Activated CD8-positive, alpha-beta memory T cell treated with anti-CD3 and anti-CD28 coated beads, Interleukin-2, amount 50 U/mL, for 4 hours (primary cell): Measurements from ENCODE around the gene RHOF.
"Not testable (repeated sequence)": the region's sequence is repeated elsewhere in the genome, so short reads cannot be mapped to it uniquely, and the experiment has no call there.

Source experiments
- DNase-seq: peaks from one replicate; pipeline ENCODE4 v3.0.0-alpha.2; 2020

Gene RHOF

GRCh38 chr12:121790785-121791184 lies 2.7 kb downstream of the RHOF start:
- not testable (repeated sequence) for DNase-seq

GRCh38 chr12:121789800-121790728 lies 3.4 kb downstream of the RHOF start:
- peak; percentile 94 for DNase-seq

GRCh38 chr12:121789233-121789781 lies 4.2 kb downstream of the RHOF start:
- DNase-seq = peak; percentile 45

- DNase-seq = no peak
These were observed 5.2 kb downstream of the RHOF start for GRCh38 chr12:121788176-121788818.

GRCh38 chr12:121787063-121788025 lies 6.1 kb downstream of the RHOF start:
- DNase-seq = no peak

GRCh38 chr12:121786440-121786825 lies 7.1 kb downstream of the RHOF start:
- DNase-seq = peak; percentile 53

- no peak for DNase-seq
These were observed 9.0 kb downstream of the RHOF start for GRCh38 chr12:121784460-121784859.

- no peak for DNase-seq
These were observed 9.7 kb downstream of the RHOF start for GRCh38 chr12:121783766-121784165.

- peak; percentile 63 for DNase-seq
These were observed 11.2 kb downstream of the RHOF start for GRCh38 chr12:121781998-121782979.

GRCh38 chr12:121781484-121781997 lies 11.9 kb downstream of the RHOF start:
- no peak for DNase-seq

- DNase-seq = no peak
These were observed 13.1 kb downstream of the RHOF start for GRCh38 chr12:121780429-121780828.

- DNase-seq = no peak
These were observed 14.0 kb downstream of the RHOF start for GRCh38 chr12:121779422-121779895.

GRCh38 chr12:121778567-121779421 lies 14.7 kb downstream of the RHOF start:
- no peak for DNase-seq

- DNase-seq = peak; percentile 95
These were observed 17.0 kb downstream of the RHOF start for GRCh38 chr12:121776190-121777098.

- DNase-seq = no peak
These were observed 18.0 kb downstream of the RHOF start for GRCh38 chr12:121775501-121775900.

- no peak for DNase-seq
These were observed 18.5 kb downstream of the RHOF start for GRCh38 chr12:121774968-121775474.

- DNase-seq = peak; percentile 80
These were observed 20.3 kb downstream of the RHOF start for GRCh38 chr12:121773011-121773777.
